ENCODE results near the gene CCL8. TPM values are rescaled to one million over a fixed set of nuclear protein-coding genes. Genes with fewer than 3 reads are reported as not detected.

Gene CCL8
- total and polyA plus RNA-seq, 10 of the 15 experiments (the other 5 are each of a cell fraction or from before 2014, with no cell fraction given) = not detected

- POLR2A ChIA-PET = no interaction called here
- no peaks in the 10 kb centered on the region for H3K36me3 ChIP-seq (ENCODE audit: control insufficient read depth in 2 of 2, insufficient read depth in 2 of 2, low read length in 1 of 2)
- H4K20me1 ChIP-seq (ENCODE audit: control insufficient read depth, insufficient read depth) = no peaks in the 10 kb centered on the region
- in situ Hi-C loops (cut with MboI) = no loop called here
- ATAC-seq (no peak), DNase-seq (ENCODE audit: low read depth, low spot score) (no peak), FAIRE-seq (no peak)
- no peak overlapping the region for H2AFZ ChIP-seq (ENCODE audit: control insufficient read depth, low read depth, low read length)
- SMC1A ChIA-PET (ENCODE audit: uncharacterized antibody, unreplicated experiment) = interaction anchor here (1.8 kb wide), 1 partner anchor 15 kb away, joined by 7 read pairs; no protein-coding TSS in a partner anchor
- no peaks in the 10 kb centered on the region for H3K79me2 ChIP-seq (ENCODE audit: control insufficient read depth, insufficient read depth, low read length)
- peaks cover 2 to 13% of the 10 kb centered on the region in 2 experiments; a peak in 3 of 4 replicates for H3K27me3 ChIP-seq (replicated peaks in 1 of 2; ENCODE audit: control insufficient read depth in 2 of 2, insufficient read depth in 2 of 2, low read length in 1 of 2)
- H3K27ac ChIP-seq (ENCODE audit: control insufficient read depth, insufficient read depth) = no peak overlapping the region
- WGBS (ENCODE audit: insufficient coverage, insufficient replicate concordance, low lambda C conversion rate, missing lambda C conversion rate) = 32% methylated on average over 9 of the region's 9 CpGs
- TF ChIP-seq TCF12 (IDR thresholded peaks at IDR 0.05; ENCODE audit: low read depth, low read length) = no peak
- no peak for TF ChIP-seq SP1 (IDR thresholded peaks at IDR 0.05; ENCODE audit: low read depth, low read length)
- TF ChIP-seq ZNF622 (IDR thresholded peaks at IDR 0.05) = no peak
- no peak for TF ChIP-seq SUZ12 (IDR thresholded peaks at IDR 0.05; ENCODE audit: unreplicated experiment)
- no peak for TF ChIP-seq HDAC2 (IDR thresholded peaks at IDR 0.05)
- TF ChIP-seq RAD21 (IDR thresholded peaks at IDR 0.05; ENCODE audit: insufficient read depth, low read depth, low read length) = no peak
- TF ChIP-seq BCL11A (IDR thresholded peaks at IDR 0.05; ENCODE audit: low read depth, low read length) = no peak
- TF ChIP-seq ZSCAN29 (IDR thresholded peaks at IDR 0.05) = no peak
- no peak for TF ChIP-seq SPI1 (IDR thresholded peaks at IDR 0.05; ENCODE audit: borderline replicate concordance, insufficient read depth, low read depth, low read length)
- TF ChIP-seq, protein P1, sequence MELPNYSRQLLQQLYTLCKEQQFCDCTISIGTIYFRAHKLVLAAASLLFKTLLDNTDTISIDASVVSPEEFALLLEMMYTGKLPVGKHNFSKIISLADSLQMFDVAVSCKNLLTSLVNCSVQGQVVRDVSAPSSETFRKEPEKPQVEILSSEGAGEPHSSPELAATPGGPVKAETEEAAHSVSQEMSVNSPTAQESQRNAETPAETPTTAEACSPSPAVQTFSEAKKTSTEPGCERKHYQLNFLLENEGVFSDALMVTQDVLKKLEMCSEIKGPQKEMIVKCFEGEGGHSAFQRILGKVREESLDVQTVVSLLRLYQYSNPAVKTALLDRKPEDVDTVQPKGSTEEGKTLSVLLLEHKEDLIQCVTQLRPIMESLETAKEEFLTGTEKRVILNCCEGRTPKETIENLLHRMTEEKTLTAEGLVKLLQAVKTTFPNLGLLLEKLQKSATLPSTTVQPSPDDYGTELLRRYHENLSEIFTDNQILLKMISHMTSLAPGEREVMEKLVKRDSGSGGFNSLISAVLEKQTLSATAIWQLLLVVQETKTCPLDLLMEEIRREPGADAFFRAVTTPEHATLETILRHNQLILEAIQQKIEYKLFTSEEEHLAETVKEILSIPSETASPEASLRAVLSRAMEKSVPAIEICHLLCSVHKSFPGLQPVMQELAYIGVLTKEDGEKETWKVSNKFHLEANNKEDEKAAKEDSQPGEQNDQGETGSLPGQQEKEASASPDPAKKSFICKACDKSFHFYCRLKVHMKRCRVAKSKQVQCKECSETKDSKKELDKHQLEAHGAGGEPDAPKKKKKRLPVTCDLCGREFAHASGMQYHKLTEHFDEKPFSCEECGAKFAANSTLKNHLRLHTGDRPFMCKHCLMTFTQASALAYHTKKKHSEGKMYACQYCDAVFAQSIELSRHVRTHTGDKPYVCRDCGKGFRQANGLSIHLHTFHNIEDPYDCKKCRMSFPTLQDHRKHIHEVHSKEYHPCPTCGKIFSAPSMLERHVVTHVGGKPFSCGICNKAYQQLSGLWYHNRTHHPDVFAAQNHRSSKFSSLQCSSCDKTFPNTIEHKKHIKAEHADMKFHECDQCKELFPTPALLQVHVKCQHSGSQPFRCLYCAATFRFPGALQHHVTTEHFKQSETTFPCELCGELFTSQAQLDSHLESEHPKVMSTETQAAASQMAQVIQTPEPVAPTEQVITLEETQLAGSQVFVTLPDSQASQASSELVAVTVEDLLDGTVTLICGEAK (IDR thresholded peaks at IDR 0.05; ENCODE audit: borderline replicate concordance) = no peak
- TF ChIP-seq IKZF2 (IDR thresholded peaks at IDR 0.05) = no peak
- H3K4me3 ChIP-seq = no peak overlapping the region
- intact Hi-C loops (cut with micrococcal nuclease; ENCODE audit: unreplicated experiment) = no loop called here
- peaks cover 16% of the 10 kb centered on the region for H3K4me1 ChIP-seq (ENCODE audit: control insufficient read depth, insufficient read depth, low read length)
- RAD21 ChIA-PET (ENCODE audit: unreplicated experiment) = no interaction called here
- H3K9ac ChIP-seq (ENCODE audit: control insufficient read depth, insufficient read depth, low read length) = no peak overlapping the region
- CTCF ChIA-PET = interaction anchor here (1.1 to 1.6 kb wide), 4 partner anchors 10 to 195 kb away, joined by 4 read pairs; no protein-coding TSS in a partner anchor
- H3K9me3 ChIP-seq (replicated peaks; ENCODE audit: control insufficient read depth, insufficient read depth, low read length) = no peaks in the 10 kb centered on the region
- H3K4me2 ChIP-seq (ENCODE audit: control insufficient read depth, insufficient read depth) = no peak overlapping the region
- no TSS peak for BruUV-seq (replicated peaks)
Observed at GRCh38 chr17:34367486-34368195, 48.4 kb downstream of the CCL8 start.
